MG63 (cell line): ENCODE data around the gene IRX1. TPM values are rescaled to one million over a fixed set of nuclear protein-coding genes. Genes with fewer than 3 reads are reported as not detected.

ENCODE experiments used
- DNase-seq: peaks from one replicate; pipeline ENCODE4 v3.0.0-alpha.2; 2020
- H3K27me3 ChIP-seq: fragments of 250-450 bp; sonication (Bioruptor Pico); 2 replicates; pipeline ENCODE4 v1.5.1; 2020; ENCODE audit warnings: mild to moderate bottlenecking, moderate library complexity
- H3K36me3 ChIP-seq: fragments of 250-450 bp; sonication (Bioruptor Pico); 2 replicates; pipeline ENCODE4 v1.5.1; 2020; ENCODE audit warnings: mild to moderate bottlenecking, moderate library complexity
- H3K4me3 ChIP-seq: fragments of 250-450 bp; sonication (Bioruptor Pico); 2 replicates; pipeline ENCODE4 v1.5.1; 2020; ENCODE audit warnings: mild to moderate bottlenecking, moderate library complexity
- H3K9me3 ChIP-seq: fragments of 250-450 bp; sonication (Bioruptor Pico); 2 replicates; pipeline ENCODE4 v1.5.1; 2020; ENCODE audit warnings: mild to moderate bottlenecking, moderate library complexity
- total RNA-seq: library from RNA; depleted of rRNA; stranded (reverse); fragments of >200 nt; shearing (Covaris generic); gene quantifications from 2 replicates; pipeline ENCODE4 v1.2.3, GENCODE V29; 2014; ENCODE audit warnings: low replicate concordance; rRNA removed

Gene IRX1
- total RNA-seq, result 7.4 and 16.7 TPM in 2 replicates

- Histone ChIP-seq H3K27me3 (peaks cover 15% of the 10 kb centered on the region), H3K36me3 (peaks cover 12% of the 10 kb centered on the region), H3K9me3 (no peaks in the 10 kb centered on the region), H3K4me3 (peak within 1 kb of the TSS; percentile 69)
- peak; percentile 90 for DNase-seq
Measured at GRCh38 chr5:3595006-3595961, at the start of gene IRX1. IRX1 (plus strand) TSS chr5:3595832; CDS start chr5:3596106, 274 bp downstream.

DNA sequence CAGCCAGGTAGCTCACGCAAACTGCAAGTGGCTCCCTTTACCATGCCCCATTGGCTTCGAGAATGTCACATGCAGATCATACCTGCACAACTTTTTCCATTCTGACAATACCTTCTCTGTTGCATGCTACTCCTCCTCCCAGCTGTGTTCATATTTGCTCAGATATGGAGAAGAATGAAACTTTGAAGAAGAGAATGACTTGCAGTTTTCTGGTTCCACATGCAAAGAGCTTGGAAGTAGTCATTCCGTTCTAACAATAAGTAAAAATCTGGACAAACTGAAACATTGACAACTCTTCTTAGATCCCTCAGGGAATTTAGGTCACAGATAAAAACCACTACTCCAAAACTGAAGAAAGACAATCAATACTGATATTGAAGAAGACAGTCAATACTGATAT, 49.6 kb upstream of the IRX1 start:
- DNase-seq, result no peak
- Histone ChIP-seq H3K36me3 (no peaks in the 10 kb centered on the region), H3K4me3 (no peak overlapping the region), H3K27me3 (no peaks in the 10 kb centered on the region), H3K9me3 (no peaks in the 10 kb centered on the region)

GRCh38 chr5:3564116-3564515, 31.5 kb upstream of the IRX1 start:
- H3K9me3 ChIP-seq, result no peaks in the 10 kb centered on the region
- no peaks in the 10 kb centered on the region for H3K36me3 ChIP-seq
- H3K4me3 ChIP-seq, result no peak overlapping the region
- peaks cover 2% of the 10 kb centered on the region; the same call in 1 of the 2 replicates for H3K27me3 ChIP-seq
- DNase-seq, result no peak

DNA sequence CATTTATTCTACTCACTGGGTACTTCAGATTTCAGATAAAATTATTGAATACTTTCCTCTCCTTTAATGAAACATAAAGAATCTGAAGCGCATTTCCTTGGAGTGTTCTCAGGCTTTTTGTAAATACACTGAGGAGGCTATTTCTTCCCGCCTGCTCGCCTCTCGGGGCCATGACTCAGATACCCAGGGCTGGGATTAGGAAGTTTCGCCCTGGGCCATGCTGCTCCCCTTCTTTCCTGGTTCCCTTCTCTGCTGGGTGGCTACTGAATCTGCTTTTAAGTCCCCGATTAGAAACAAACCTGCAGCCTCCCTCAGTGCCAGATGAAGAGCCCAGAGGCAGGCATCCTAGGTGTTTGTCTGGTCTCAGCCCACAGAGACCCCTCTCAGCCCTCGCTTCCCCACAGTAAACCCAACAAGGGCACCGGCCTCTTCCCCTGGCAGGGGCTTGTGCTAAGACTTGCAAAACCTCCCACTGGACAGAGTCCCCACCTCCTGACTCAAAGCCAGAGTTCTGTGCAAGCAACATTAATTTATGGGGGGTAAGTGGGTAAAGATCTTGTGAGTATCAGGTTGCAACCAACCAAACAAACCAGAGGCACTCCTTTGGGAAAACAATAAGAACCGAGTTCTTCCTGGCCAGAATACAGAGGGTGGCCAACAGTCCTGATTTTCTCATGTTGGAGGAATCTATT, 30.7 kb upstream of the IRX1 start:
- no peaks in the 10 kb centered on the region for H3K9me3 ChIP-seq
- H3K4me3 ChIP-seq, result no peak overlapping the region
- DNase-seq, result no peak
- H3K36me3 ChIP-seq, result no peaks in the 10 kb centered on the region
- H3K27me3 ChIP-seq, result peaks cover 2% of the 10 kb centered on the region; the same call in 1 of the 2 replicates

DNA sequence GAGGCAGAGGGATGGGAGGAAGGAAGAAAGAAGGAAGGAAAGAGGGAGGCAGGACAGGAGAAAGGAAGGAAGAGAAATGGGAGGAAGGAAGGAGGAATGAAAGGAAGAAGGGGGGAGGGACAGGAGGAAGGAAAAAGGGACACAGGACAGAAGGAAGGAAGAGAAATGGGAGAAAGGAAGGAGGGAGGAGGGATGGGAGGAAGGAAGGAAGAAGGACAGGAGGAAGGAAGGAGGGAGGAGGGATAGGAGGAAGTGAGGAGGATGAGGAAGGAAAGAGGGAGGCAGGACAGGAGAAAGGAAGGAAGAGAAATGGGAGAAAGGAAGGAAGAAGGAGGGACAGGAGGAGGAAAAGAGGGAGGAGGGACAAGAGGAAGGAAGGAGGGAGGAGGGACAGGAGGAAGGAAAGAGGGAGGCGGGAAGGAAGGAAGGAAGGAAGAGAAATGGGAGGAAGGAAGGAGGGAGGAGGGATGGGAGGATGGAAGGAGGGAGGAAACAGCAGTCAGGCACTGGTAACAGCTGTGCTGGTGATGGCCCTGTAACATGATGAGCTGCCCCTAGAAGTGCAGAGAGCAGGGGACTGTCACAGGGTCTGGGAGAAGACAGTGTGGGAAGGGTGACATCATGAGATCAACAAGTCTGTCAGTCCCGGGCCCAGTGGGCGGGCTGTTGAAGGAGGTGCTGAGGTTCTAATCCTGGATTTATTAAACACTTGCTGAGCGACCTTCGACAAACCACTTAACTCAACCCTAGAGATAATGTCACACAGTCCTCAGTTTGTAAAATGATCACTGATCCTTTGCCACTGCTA, 10.7 kb upstream of the IRX1 start:
- Histone ChIP-seq H3K9me3 (no peaks in the 10 kb centered on the region; the same call in 1 of the 2 replicates), H3K36me3 (no peaks in the 10 kb centered on the region), H3K4me3 (no peak overlapping the region), H3K27me3 (peaks cover 30% of the 10 kb centered on the region)
- DNase-seq, result no peak

DNA sequence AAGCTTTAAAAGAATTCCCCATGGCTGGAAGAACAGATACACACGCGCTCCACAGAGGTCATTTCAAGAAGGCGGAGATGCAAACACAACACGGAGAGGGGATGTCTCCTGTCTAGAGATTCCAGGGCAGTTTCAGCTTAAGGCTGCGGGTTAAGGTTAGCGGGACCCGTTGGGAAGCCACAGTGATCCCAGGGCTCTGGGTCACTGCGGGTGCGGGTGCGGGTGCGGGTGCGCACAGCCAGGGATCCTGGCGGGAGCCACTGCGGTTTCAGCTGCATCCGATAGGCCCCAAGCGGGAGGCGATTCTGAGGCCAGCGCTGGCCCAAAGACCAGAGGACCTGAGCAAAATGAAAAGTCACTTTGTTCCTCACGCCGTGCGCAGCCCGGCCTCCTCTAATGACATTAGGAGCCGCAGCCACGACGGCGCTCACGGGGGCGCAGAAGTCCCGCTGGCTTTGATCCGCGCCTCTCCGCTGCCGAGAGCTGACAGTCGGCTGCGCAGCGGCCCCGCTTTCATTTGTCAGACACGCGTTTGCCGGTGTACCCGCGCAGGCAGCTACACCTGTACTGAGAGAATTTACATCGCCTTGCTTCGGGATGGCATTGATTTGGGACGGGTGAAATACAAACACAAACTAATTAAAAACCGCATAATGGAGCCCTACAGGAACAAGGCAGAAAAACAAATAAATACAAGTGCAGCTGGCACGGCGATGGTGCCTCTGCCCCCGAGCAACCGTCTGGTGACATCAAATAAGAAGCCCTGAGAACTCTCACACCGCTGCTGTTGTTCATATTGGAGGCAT, 5.3 kb upstream of the IRX1 start:
- Histone ChIP-seq H3K4me3 (no peak overlapping the region), H3K36me3 (no peaks in the 10 kb centered on the region), H3K27me3 (peaks cover 38% of the 10 kb centered on the region), H3K9me3 (no peaks in the 10 kb centered on the region)
- no peak for DNase-seq

GRCh38 chr5:3590967-3591900, 4.4 kb upstream of the IRX1 start:
- no peaks in the 10 kb centered on the region for H3K36me3 ChIP-seq
- H3K4me3 ChIP-seq, result no peak overlapping the region
- no peak for DNase-seq
- H3K9me3 ChIP-seq, result no peaks in the 10 kb centered on the region
- H3K27me3 ChIP-seq, result peaks cover 38% of the 10 kb centered on the region

DNA sequence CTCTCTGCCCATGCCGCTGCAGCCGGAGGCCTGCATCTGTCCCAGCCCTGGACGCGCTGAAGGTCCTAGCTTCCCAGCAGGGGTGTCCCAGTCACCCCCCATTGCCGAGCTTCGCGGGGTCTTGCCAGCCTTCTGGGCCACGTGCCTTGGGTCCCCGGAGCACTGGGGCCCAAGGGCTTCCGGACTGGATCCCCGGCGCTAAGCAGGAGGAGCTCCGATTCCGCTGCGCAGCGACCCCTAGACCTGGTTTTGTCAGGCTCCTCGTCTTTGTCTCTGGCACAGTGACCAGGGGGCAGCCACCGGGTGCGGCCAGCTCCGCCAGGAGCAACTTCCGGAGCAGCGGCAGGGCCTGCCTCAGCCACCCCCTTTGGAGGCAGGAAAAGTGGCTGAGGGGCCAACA, 3.3 kb upstream of the IRX1 start:
- Histone ChIP-seq H3K9me3 (no peaks in the 10 kb centered on the region), H3K27me3 (peaks cover 38% of the 10 kb centered on the region), H3K4me3 (no peak overlapping the region), H3K36me3 (no peaks in the 10 kb centered on the region)
- no peak for DNase-seq

DNA sequence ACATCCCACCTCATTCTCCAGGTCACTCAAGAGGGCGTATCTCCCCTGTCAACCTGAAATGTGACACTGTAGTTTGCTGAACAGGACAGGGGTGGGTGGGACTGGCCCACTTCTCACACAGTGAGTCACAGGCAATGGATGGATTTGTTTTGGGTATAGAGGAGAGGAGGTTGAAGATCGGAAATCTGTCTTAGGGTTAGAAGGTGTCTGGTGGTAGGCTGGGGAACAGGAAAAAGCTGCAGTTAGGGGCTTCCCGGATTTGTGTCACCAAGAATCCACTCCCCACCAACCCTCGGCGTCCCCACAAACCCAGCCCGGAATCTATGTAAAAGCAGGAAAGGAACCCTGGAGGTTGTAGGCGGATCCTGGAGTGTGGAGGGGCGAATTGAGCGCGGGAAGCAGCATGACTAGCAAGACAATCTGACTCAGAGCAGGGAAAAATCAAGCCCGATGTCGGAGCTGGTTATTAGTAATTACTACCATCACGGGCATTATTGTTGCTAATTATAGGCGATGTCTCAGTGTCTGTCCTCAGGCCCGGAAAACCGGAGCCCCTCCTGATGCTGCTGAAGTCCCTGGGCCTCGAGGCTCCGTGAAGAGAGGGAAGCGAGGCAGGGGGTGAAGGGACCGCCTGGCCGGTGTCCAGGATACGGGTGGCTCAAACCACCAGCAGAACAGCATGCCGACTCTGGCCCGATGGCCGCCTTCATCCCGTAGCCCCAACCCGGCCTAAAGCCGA, 1.7 kb upstream of the IRX1 start:
- Histone ChIP-seq H3K27me3 (peaks cover 26% of the 10 kb centered on the region), H3K9me3 (no peaks in the 10 kb centered on the region), H3K4me3 (peak overlapping the region; percentile 69), H3K36me3 (peaks cover 2% of the 10 kb centered on the region)
- DNase-seq, result no peak

- H3K27me3 ChIP-seq, result peaks cover 20% of the 10 kb centered on the region
Measured at GRCh38 chr5:3594510-3595005, 1.1 kb upstream of the IRX1 start.

DNA sequence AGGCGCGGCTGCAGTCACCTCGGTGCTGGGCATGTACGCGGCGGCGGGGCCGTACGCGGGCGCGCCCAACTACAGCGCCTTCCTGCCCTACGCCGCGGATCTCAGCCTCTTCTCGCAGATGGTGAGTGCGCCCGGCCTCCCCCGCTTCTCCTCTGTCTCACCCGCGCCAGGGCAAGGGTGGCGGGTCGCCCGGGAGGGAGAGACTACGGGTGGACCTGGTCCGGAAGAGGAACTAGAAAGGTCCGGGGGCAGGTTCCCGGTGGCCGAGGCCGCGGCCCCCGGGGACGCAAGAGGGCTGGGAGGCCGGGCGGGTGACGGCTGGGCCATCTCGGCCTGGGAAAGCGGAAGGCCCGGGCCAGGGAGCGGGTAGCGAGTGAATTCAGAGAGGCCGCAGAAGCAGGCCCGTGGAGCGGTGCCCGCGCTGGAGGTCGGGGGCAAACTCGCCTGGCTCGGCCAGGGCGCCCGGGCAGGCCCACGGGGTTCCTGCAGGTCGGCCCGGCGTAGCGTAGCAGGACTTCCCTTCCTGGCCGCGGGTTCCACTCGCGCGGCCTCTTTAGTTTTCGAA, 711 bp downstream of the IRX1 start:
- no peaks in the 10 kb centered on the region for H3K9me3 ChIP-seq
- peak overlapping the region; percentile 69 for H3K4me3 ChIP-seq
- peaks cover 5% of the 10 kb centered on the region for H3K27me3 ChIP-seq
- peaks cover 20% of the 10 kb centered on the region for H3K36me3 ChIP-seq
- DNase-seq, result peak; percentile 71

More at GRCh38 chr5:3594510-3595005, 1.1 kb upstream of the IRX1 start:
- Histone ChIP-seq H3K4me3 (peak overlapping the region; percentile 69), H3K9me3 (no peaks in the 10 kb centered on the region), H3K36me3 (peaks cover 8% of the 10 kb centered on the region)
- DNase-seq, result peak; percentile 63

- Histone ChIP-seq H3K4me3 (peak overlapping the region; percentile 69), H3K9me3 (no peaks in the 10 kb centered on the region)
- no peak for DNase-seq
Measured at GRCh38 chr5:3596857-3597166, 1.2 kb downstream of the IRX1 start.

DNA sequence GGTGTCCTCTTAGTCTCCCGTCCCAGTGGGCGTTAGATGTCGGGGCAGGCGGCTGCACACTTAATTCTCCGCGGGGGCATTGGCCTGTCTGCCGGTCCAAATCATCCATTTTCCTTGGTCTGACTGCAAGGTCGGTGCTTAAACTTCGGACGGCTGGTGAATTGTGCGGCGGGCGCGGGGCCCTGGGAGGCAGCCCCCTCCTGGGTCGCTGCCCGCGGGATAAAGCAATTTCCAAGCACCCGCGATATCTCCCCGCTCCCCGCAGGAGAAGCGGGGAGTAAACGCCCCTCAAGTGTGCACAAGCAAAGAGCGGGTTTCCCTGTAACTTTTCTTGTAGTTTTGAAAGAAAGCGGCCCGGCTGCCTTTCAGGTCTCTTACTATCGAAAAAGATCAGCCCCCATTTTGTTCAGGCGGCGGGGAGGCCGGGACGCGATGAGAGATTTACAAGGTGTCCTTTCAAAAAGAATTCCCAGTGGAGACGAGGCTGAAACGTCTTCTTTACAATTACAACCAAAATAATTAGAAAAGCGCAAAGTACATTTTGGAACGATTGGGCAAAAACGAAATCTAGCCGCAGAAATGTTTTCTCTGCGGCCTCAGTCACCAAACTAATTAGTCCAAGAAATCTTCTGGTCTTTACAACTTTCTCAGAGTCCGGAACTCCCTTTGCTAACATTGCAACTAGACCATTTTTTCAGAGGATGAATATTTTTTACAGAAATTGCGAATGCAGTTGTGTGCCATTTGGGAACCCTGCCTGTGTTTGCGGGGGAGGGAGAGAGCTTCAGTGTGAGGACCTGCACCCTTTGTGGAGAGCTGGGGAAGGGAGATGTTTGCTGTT, 1.8 kb downstream of the IRX1 start:
- peak; percentile 55 for DNase-seq
- Histone ChIP-seq H3K9me3 (no peaks in the 10 kb centered on the region), H3K27me3 (0 out of 2 replicates have a peak, but pooled peaks cover 2% of the 10 kb centered on the region)

More at GRCh38 chr5:3596857-3597166, 1.2 kb downstream of the IRX1 start:
- Histone ChIP-seq H3K36me3 (peaks cover 25% of the 10 kb centered on the region), H3K27me3 (0 out of 2 replicates have a peak, but pooled peaks cover 2% of the 10 kb centered on the region)

More for the DNA sequence above, 1.8 kb downstream of the IRX1 start:
- Histone ChIP-seq H3K4me3 (peak overlapping the region; percentile 69), H3K36me3 (peaks cover 30% of the 10 kb centered on the region)
